Measurements from ENCODE around the gene NCOA6.

- TF ChIP-seq CTCF (conservative IDR thresholded peaks at IDR 0.05 in 1 of 2, IDR thresholded peaks at IDR 0.05 in 1 of 2; ENCODE audit: low read depth in 1 of 2, low read length in 2 of 2) (no peak), EZH2 (IDR thresholded peaks at IDR 0.05; ENCODE audit: low read length, missing control alignments) (no peak)
Measured at GRCh38 chr20:34773726-34774125, 51.7 kb downstream of the NCOA6 start.
